C1 segment of cervical spinal cord (tissue), 14 donors: ENCODE measurements around the gene CEACAM7.

Experiments used
- DNase-seq, 14 donors: peaks; one replicate each; lab custom pipeline; 2025; lab: John Stamatoyannopoulos, UW

CEACAM7 gene

DNA sequence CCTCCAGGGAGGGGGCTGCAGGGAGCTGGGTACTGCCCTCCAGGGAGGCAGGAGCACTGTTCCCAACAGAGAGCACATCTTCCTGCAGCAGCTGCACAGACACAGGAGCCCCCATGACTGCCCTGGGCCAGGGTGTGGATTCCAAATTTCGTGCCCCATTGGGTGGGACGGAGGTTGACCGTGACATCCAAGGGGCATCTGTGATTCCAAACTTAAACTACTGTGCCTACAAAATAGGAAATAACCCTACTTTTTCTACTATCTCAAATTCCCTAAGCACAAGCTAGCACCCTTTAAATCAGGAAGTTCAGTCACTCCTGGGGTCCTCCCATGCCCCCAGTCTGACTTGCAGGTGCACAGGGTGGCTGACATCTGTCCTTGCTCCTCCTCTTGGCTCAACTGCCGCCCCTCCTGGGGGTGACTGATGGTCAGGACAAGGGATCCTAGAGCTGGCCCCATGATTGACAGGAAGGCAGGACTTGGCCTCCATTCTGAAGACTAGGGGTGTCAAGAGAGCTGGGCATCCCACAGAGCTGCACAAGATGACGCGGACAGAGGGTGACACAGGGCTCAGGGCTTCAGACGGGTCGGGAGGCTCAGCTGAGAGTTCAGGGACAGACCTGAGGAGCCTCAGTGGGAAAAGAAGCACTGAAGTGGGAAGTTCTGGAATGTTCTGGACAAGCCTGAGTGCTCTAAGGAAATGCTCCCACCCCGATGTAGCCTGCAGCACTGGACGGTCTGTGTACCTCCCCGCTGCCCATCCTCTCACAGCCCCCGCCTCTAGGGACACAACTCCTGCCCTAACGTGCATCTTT lies 12.5 kb upstream of the CEACAM7 start:
- DNase-seq: no peak

DNA sequence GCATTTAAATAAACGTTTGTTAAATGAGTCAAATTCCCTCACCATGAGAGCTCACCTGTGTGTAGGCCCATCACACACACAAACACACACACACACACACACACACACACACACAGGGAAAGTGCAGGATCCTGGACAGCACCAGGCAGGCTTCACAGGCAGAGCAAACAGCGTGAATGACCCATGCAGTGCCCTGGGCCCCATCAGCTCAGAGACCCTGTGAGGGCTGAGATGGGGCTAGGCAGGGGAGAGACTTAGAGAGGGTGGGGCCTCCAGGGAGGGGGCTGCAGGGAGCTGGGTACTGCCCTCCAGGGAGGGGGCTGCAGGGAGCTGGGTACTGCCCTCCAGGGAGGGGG lies 11.9 kb upstream of the CEACAM7 start:
- DNase-seq: no peak

DNA sequence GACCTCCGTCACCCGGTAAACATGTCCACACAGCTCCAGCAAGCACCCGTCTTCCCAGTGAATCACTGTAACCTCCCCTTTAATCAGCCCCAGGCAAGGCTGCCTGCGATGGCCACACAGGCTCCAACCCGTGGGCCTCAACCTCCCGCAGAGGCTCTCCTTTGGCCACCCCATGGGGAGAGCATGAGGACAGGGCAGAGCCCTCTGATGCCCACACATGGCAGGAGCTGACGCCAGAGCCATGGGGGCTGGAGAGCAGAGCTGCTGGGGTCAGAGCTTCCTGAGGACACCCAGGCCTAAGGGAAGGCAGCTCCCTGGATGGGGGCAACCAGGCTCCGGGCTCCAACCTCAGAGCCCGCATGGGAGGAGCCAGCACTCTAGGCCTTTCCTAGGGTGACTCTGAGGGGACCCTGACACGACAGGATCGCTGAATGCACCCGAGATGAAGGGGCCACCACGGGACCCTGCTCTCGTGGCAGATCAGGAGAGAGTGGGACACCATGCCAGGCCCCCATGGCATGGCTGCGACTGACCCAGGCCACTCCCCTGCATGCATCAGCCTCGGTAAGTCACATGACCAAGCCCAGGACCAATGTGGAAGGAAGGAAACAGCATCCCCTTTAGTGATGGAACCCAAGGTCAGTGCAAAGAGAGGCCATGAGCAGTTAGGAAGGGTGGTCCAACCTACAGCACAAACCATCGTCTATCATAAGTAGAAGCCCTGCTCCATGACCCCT lies 11.3 kb upstream of the CEACAM7 start:
- DNase-seq: no peak

DNA sequence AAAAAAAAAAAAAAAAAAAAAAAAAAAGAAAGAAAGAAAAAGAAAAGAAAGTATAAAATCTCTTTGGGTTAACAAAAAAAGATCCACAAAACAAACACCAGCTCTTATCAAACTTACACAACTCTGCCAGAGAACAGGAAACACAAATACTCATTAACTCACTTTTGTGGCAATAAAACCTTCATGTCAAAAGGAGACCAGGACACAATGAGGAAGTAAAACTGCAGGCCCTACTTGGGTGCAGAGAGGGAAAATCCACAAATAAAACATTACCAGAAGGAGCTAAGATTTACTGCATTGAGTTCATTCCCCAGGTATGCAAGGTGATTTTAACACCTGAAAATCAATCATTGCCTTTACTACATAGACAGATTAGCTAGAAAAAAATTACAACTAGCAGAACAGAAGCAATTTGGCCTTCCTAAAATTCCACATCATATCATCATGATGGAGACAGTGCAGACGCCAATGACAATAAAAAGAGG lies 10.7 kb upstream of the CEACAM7 start:
- no peak for DNase-seq

DNA sequence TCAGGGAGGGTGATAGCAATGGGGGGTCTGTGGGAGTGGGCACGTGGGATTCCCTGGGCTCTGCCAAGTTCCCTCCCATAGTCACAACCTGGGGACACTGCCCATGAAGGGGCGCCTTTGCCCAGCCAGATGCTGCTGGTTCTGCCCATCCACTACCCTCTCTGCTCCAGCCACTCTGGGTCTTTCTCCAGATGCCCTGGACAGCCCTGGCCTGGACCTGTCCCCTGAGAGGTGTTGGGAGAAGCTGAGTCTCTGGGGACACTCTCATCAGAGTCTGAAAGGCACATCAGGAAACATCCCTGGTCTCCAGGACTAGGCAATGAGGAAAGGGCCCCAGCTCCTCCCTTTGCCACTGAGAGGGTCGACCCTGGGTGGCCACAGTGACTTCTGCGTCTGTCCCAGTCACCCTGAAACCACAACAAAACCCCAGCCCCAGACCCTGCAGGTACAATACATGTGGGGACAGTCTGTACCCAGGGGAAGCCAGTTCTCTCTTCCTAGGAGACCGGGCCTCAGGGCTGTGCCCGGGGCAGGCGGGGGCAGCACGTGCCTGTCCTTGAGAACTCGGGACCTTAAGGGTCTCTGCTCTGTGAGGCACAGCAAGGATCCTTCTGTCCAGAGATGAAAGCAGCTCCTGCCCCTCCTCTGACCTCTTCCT lies 9.3 kb upstream of the CEACAM7 start:
- DNase-seq: no peak

- no peak for DNase-seq
Measured at GRCh38 chr19:41696402-41697197, 8.5 kb upstream of the CEACAM7 start.

DNA sequence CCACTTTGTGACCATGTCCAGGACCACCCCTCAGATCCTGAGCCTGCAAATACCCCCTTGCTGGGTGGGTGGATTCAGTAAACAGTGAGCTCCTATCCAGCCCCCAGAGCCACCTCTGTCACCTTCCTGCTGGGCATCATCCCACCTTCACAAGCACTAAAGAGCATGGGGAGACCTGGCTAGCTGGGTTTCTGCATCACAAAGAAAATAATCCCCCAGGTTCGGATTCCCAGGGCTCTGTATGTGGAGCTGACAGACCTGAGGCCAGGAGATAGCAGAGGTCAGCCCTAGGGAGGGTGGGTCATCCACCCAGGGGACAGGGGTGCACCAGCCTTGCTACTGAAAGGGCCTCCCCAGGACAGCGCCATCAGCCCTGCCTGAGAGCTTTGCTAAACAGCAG lies 7.7 kb upstream of the CEACAM7 start:
- DNase-seq: no peak

GRCh38 chr19:41694831-41695635 lies 7.0 kb upstream of the CEACAM7 start:
- DNase-seq: no peak

DNA sequence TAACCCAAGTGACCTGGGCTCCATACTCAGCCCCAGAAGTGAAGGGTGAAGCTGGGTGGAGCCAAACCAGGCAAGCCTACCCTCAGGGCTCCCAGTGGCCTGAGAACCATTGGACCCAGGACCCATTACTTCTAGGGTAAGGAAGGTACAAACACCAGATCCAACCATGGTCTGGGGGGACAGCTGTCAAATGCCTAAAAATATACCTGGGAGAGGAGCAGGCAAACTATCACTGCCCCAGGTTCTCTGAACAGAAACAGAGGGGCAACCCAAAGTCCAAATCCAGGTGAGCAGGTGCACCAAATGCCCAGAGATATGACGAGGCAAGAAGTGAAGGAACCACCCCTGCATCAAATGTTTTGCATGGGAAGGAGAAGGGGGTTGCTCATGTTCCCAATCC lies 6.1 kb upstream of the CEACAM7 start:
- no peak for DNase-seq

- DNase-seq: no peak
Measured at GRCh38 chr19:41691268-41691970, 3.3 kb upstream of the CEACAM7 start.

DNA sequence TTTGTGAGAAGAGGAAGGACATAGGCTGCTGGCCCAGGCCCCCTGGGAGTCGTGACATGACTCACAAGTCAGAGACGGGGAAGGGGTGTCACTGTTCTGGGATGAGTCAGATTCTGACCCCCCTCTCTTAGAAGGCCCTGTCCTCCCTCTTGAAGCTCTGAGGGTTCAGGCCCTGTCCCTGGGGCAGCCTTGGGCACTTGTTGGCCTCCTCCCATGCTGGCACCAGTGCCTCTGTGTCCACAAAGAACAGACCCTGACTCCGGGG lies 2.7 kb upstream of the CEACAM7 start:
- no peak for DNase-seq

DNA sequence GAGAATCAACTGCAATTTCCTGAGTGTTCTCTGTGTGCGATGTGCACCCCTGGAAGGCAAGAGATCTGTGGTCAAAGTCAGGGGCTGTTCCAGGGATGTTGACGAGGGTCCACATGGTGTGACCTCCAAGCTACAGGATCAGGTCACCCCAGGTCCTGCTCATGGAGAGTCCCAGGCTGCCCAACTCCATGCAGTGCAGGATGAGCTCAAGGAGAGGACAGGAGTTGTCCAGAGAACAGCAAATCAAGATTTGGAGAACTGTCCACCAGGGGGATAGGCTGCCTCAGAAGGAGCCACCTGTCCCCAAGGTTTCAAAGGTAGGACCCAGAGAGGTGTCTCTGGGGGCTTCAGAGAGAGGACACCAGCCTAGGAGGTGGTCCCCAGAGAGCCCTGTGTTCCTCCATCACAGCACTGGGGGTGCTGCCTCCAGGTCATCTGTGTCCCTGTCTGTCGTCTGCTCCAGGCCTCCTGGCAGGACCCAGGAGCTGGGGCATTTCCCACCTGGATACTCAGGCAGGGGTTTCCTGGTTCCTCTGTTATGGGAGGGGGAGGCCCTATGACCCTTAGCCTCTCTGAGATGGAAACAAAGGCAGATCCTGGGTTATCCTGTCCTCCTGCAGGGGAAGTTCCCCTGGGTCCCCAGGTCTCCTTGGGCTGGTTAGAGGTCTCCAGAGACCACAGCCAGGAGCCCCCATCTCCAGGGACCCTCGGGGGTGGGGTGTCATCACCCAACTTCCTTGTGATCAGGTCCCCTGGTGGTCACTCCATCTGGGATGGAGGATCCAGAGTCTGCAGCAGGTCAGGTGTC lies 2.1 kb upstream of the CEACAM7 start:
- DNase-seq: no peak

DNA sequence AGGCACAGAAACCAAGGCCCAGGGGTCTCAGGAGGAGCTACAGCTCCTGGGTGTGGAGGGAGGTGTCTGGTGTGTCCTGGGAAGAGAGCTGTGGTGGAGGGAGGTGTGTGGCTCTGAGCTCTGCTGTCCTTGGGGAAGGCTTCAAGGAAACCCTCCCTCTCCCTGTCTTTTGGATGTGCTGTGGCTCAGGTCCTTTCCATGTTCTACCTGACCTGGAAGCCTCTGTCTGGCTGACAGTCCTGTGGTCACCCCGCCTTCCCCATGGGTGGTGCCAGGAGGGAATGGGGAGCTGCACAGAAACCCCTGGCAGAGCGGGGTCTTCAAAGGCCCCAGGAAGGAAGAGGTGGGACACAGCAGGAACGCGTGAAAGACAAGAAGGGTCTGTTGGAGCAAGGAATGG lies 617 bp upstream of the CEACAM7 start:
- no peak for DNase-seq

GRCh38 chr19:41687419-41687818 lies 651 bp downstream of the CEACAM7 start:
- no peak for DNase-seq

DNA sequence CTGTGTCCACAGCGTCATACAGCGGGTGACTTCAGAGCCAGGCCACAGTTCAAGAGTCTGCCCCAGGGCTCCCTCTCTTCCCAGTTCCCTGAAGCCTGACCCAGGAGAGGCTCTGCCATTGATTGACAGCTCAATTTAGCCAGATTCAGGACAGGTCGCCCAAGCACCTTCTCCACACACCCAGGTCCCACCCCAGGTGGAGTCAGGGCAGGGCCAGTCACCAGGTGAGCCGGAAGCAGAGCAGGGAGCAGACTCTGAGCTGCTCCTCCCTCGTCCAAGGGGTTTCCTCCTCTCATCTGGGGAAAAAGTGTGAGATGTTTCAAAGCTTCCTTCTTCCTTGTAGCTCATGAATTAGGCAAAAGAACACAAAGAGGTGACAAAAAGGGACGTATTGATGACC lies 5.6 kb downstream of the CEACAM7 start:
- no peak for DNase-seq

- no peak for DNase-seq
Measured at GRCh38 chr19:41671486-41671885, 16.6 kb downstream of the CEACAM7 start.

- DNase-seq: no peak
Measured at GRCh38 chr19:41670755-41671154, 17.3 kb downstream of the CEACAM7 start.

- DNase-seq: no peak
Measured at GRCh38 chr19:41668315-41668714, 19.8 kb downstream of the CEACAM7 start.

- no peak for DNase-seq
Measured at GRCh38 chr19:41666075-41666474, 22.0 kb downstream of the CEACAM7 start.

DNA sequence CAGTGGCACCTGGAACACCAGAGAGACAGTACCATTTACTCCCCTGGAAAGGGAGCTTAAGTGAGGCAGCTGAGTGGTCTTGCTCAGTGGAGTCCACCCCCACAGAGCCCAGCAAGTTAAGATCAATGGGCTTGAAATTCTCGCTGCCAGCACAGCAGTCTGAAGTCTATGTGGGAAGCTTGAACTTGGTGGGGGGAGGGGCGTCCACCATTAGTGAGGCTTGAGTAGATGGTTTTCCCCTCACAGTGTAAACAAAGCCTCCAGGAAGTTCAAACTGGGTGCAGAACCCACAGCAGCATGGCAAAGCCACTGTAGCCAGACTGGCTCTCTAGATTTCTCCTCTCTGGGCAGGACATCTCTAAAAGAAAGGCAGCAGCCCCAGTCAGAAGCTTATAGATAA lies 30.9 kb downstream of the CEACAM7 start:
- DNase-seq: no peak
